Retinal pigment epithelial cell (primary cell): ENCODE results near the gene BAIAP2L2.
A peak's percentile ranks its signal among the peaks of the same experiment; 100 is the strongest.

Source experiments
- DNase-seq: peaks from one replicate; pipeline ENCODE4 v3.0.0-alpha.2; 2010; ENCODE audit warnings: low read depth
- H3K4me3 ChIP-seq: 2 replicates; pipeline ENCODE4 v1.5.1; 2011; ENCODE audit warnings: mild to moderate bottlenecking, low read length, control low read depth, moderate library complexity
- TF ChIP-seq, protein P1 (sequence below): conservative IDR thresholded peaks from 2 replicates; pipeline ENCODE4 v1.5.1; 2011; ENCODE audit warnings: low read depth, low read length, control low read depth, inconsistent platforms

The BAIAP2L2 gene

DNA sequence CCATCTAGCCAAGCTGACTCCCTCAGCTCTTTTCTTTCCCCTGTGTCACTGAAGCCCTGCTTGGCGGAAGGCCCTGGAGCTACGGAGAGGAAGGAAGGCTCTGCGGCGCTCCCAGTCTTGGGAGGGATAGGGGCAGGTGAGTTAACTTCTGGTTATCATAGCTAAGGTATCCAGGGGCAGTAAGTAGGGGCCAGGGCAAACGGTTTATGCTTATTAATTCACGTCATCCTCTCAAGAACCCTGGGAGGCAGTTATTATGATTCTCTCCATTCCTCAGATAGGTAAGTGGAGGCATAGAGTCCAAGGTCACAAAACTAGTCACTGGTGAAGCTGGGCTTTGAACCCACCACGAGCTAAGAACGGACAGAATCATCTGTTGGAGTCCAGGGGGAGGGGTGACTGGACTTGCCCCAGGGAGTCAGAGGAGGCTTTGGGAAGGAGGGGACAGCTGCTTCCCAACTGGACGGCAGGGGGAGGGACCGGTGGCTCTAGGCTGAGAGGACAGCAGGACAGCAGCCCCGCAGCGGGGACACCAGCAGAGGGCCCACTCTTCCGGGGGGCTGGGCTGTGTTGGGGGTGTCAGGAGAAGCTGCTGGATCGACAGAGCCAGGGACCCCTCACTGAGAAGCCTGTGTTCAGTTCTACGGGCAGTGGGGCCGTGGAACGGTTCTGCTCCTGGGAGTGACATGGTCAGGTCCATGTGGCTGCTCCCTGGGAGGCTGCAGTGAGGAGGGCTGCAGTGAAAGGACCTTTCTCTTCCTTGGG, 3.5 kb downstream of the BAIAP2L2 start:
- no peak for DNase-seq
- TF ChIP-seq, protein P1, sequence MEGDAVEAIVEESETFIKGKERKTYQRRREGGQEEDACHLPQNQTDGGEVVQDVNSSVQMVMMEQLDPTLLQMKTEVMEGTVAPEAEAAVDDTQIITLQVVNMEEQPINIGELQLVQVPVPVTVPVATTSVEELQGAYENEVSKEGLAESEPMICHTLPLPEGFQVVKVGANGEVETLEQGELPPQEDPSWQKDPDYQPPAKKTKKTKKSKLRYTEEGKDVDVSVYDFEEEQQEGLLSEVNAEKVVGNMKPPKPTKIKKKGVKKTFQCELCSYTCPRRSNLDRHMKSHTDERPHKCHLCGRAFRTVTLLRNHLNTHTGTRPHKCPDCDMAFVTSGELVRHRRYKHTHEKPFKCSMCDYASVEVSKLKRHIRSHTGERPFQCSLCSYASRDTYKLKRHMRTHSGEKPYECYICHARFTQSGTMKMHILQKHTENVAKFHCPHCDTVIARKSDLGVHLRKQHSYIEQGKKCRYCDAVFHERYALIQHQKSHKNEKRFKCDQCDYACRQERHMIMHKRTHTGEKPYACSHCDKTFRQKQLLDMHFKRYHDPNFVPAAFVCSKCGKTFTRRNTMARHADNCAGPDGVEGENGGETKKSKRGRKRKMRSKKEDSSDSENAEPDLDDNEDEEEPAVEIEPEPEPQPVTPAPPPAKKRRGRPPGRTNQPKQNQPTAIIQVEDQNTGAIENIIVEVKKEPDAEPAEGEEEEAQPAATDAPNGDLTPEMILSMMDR = no peak
- no peak overlapping the region for H3K4me3 ChIP-seq

DNA sequence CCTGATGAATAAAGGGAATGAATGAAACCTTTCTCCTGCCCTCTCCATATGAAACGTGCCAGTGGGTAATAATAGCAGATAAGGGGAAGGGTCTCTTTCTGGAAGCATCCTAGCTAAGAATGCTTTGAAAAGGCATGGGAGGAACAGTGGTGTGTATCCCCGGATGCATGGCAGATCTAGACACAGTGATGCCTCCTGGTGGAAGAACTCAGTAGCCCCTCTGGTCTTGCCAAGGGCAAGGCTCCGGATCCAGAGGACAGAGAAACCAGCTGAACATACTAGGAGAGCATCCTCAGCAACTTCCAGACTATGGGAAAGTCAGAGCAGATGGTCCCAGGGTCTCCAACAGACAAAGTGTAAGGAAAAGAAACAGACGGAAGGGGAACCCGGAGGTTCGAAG, 6.4 kb downstream of the BAIAP2L2 start:
- DNase-seq = no peak
- no peak overlapping the region for H3K4me3 ChIP-seq

DNA sequence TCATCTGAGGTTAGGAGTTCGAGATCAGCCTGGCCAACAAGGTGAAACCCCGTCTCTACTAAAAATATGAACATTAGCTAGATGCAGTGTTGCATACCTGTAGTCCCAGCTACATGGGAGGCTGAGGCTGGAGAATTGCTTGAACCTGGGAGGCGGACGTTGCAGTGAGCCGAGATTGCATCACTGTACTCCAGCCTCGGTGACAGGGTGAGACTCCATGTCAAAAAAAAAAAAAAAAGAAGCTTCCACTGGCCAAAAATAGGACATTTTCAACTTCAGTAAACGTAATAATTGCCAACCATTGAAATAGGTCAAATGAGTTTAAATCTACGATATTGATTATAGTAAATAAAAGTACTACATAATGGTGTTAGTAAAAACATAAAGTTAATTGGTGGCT, 6.8 kb downstream of the BAIAP2L2 start:
- no peak overlapping the region for H3K4me3 ChIP-seq
- TF ChIP-seq, protein P1 = no peak
- no peak for DNase-seq

More for the DNA sequence above, 6.4 kb downstream of the BAIAP2L2 start:
- TF ChIP-seq, protein P1 = peak; percentile 62

DNA sequence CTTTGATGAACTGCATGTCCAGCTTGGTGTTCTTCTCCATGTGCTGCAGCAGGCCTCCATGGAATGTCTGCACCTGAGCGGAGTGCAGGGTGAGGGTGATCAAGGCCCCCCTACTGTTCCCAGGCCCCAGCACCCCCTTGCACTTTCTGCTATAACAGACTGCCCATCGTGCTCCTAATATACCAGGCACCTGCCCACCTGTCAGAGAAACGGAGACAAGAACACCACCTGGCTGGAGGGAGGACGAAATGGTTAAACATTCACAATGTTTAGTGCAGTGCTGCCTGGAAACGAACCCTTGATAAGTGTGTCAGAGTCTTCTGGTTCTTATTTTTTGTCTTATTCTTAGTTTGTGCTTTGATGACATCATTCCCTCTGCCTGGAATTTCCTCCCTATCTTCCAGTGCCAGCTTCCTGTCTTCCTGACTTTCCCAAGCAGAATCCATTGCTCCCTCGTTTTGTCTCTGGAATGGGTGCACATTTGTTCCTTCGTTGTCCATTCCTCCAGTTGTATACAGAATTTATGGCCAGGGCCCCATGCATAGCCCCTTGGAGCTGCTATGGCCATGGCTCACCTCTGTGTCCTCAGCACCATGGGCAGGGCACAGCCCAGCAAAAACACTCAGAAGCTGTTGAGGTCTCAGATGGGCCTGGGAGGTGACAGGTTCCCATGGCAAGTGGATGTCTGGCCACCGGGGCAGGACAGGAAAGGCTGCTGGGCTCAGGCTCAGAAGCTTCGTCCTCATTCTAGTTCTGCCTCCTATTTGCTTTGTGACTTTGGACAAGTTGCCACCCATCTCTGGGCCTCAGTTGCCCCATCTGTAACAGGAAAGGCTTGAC, 11.9 kb downstream of the BAIAP2L2 start:
- no peak for DNase-seq
- TF ChIP-seq, protein P1 = no peak
- H3K4me3 ChIP-seq = no peak overlapping the region

DNA sequence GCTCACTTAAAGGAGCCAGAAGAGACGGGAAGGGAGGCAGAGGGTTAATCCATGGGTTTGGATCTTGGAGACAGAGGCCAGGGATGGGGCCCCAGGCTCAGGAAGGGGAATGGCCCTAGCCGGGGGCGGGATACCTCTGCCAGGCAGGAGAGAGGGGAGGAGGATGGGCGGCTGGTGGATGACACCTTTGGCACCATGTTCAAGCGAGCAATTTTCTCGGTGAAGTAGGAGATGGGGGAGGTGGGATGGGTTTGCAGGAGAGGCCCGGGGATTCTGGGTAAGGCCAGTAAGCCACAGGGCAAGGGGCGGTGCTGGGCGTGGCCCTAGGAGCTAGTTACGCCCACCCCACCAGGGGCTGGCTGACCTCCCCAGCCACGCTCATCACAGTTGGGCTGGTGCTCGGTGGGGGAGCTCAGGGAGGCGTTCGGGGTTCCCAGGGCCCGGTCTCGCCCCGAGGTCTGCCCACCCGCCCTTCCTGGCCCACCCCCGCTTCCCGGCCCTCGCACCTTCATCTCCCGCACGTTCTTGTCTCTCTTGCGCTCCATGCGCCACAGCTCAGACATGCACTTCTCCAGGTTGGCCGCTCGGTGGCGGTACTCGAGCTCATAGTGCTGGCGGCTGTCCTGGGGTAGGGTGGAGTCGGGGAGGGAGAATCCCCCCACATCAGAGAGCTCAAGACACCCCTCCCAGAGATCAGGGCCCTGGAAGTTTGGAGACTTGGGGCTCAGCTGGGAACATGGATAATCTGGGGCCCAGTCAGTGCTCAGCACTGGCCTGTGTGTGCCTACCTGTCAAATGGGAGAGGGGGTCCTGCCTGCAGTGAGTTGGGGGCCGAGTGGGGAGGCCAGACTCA, 12.7 kb downstream of the BAIAP2L2 start:
- DNase-seq = no peak
- TF ChIP-seq, protein P1 = peak; percentile 66
- H3K4me3 ChIP-seq = no peak overlapping the region

DNA sequence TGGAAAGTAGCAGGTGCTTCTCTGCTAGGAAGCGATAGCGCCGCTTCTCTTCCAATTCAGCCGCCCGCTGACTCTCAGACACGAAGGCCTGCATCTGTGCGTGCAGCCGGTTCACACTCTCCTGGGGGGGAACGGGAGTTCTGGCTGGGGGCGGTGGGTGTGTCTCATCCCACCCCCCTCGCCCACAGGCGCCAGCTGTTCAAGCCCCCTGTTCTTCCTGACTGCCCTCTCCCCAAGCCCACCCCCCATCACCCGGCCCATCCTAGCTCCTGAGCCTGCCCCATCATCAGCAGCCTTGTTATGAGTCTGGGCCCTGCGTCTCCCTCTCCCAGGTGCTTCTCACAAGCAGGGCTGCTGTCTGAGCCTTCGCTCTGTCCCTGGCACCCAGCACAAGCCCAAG, 13.4 kb downstream of the BAIAP2L2 start:
- TF ChIP-seq, protein P1 = no peak
- no peak overlapping the region for H3K4me3 ChIP-seq
- DNase-seq = no peak
